DMS153 treated with DMSO at 0.1 percent for 48 hours (cell line): ENCODE results near the gene ALPP.

Experiments used
- DNase-seq: peaks from one replicate; lab custom pipeline; 2025; ENCODE audit not compliant: unreplicated experiment; lab: John Stamatoyannopoulos, UW

Gene ALPP

DNA sequence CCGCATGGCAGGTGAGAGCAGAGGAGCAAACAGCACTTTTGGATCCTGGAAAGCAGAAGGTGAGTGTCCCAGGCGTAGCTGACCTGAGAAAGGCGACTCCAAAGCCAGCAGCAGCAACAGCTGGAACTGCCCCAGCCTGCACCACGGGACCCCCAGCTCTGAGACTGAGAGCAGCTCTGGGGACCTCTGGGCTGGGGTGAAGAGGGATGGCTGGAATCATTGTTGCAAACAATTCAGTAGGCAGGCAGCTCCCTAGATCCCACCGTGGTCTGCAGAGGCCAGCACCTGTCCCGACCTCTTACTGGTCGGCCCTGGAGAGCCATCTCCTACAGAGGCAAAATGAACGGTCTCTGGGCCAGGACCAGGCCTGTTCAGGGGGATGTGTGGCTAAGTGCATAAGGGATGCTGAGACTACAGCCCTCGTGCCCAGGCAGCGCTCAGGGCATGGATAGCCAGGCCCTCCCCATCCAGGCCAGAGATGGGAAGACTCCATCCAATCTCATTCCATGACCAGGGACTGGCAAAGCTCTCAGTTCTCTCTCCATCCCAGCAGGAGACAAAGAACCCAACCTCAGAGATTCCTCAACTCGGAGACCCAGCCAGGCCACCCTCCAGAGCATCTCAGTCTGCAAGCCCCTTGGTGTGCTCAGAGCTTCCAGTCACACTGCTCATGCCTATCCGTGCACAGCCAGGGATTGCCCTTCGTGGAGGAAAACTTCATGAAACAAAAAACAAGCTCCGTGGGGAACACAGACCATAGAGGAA is 38.2 kb upstream of the ALPP start:
- no peak for DNase-seq

DNA sequence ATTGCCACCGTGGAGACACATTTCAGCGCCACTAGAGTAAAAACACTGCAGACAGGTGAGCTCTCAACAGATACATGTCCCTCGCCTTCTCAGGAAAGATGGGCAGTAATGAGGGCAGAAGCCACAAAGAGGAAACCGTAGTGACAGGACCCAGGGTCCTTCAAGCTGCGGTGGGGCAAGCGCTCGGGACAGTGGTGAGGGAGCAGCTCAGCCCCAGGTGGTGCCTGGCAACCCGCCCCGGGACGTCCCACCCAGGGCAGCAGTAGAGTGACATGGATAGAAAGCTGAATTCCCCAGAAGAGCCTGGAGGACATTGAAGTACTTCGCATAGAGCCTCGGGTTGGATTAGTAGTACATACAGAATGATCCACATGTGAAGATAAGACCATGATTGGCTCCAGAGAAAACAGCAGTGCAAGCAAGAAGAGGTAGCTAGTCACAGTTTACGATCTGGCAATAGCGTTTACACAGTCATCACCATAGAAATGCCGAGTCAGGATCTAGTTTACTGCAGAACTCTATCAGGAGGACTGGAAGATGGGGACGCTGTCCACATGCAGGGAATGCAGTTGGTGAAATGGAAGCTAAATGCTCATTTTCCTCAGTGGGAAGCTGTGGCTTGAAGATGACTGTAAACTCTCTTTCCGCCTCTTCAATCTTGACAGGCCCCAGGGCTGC is 37.4 kb upstream of the ALPP start:
- no peak for DNase-seq

DNA sequence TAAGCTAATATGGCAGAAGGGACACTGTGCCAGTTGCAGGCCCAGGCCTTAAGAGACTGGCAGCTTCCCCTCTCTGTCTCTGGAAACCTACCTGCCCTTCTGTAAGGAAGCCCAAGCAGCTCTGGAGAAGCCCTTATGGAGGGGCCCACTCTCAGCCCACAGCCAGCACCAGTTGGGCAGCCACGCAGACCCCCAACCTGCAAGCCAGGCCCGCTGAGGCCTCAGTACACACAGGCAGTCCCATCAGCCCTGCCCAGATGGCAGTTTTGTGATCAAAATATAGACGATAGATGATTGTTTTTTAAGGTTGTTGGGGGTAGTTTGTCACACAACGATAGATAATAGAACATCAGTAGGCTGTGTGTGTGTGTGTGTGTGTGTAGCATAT is 36.8 kb upstream of the ALPP start:
- DNase-seq: no peak

DNA sequence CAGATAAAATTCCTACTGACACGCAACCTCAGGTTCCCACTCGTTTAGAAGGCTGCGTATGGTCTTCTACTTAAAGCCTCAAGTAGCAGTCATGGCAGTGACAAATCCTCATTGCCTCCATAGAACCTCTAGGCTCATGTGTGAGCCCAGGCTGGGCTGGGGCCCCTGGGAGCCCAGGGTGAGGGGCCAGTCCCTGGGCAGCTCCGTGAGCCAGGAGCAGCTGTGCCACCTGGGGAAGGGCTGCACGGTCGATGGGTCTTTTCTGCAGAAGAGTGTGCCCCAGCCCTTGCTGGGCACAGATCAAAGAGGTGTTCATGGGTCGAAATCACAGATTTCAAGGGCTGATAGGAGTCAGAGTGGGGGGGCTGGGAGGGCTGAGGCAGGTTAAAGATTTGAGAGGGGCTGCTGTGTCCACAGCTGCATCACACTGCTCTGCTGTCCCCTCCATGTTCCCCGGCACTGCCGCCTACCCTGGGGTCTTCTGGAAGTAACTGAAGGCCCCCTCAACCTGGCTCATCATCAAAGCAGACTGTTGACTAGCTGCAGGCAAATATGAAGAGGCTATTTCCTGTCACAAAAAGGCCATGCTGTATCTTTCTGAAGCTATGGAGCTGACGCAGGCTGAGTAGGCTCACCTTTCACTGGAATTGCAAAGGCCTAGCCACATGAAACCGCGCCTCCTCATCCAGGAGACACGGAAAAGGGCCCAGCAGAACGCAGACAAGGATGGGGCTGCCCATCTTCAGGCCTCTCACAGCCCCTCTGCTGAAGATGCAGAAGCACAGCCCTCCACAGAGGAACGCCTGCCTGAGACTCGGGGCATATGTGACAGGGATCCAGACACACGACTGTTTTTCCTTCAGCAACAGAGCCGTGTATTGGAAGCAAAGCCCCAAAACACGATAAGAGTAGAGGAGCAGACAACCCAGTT is 35.7 kb upstream of the ALPP start:
- DNase-seq: peak; percentile 57

DNA sequence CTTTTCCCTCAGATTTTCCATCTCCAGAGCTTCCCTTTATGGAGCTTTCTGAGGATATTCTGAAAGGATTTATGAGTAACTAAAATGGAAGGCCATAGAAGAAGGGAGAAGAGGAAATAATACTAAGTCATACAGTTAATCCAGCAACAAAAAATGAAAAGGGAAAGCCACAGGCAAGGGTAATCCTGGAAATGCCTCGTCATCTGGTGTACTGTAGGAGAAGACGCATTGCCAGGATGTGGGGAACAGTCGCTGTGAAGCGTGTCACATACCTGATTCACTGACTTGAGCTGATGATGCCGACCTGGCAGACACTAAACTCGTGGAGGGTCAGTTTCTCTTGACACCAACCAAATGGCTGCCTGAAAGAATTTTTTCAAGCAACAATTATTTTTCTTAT is 34.7 kb upstream of the ALPP start:
- DNase-seq: no peak

DNA sequence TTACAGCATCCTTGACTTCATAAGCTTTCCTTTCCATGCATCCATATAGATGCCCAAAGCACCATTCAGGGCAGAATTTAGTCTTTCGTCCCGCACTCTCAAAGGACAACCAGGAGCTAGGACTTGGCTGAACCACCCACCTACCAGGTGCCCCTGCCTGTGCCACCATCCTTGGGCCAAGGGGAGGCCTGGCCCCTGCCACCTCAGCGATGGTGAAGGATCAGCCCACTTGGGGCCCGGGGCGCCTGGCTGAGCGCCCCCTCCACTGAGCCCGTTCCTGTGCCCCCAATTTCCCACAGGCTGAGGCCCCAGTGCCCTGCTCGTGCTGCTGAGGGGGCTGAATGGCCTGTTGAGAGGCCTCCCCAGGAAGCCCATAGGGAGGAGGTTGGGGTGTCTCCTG is 33.3 kb upstream of the ALPP start:
- no peak for DNase-seq

DNA sequence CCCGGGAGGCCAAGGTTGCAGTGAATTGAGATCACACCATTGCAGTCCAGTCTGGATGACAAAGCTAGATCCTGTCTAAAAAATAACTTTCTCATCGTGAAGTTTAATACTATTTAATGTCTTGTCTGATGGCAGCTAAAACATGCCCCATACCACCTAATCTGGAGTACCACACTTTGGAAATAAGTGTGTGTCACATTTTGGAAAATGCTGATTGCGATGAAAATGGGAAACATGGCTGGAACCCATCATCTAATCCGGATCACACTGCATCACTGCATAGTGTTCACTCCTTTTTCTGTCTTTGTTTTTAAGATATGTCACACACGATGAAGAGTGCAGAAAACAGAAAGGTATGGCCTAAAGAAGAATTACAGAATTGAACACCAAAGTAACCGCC is 31.2 kb upstream of the ALPP start:
- DNase-seq: no peak

DNA sequence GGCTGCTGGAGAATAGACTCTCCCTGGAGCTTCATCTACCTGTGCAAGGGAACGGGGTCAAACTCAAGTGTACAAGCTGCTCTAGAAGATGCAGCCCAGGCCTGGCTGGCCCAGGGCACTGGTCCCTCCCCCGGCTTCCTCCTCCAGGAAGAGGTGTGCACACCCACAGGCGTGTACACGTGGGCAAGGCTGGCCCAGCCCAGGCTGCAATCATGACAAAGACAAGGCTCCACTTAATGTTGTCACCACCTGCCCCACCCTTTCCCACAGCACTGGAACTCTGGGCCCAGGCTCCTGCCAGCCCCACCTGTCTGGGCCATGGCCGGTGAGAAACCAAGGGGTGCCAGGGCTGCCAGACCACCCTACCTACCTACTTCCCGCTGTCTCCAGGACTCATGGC is 29.6 kb upstream of the ALPP start:
- DNase-seq: no peak

DNA sequence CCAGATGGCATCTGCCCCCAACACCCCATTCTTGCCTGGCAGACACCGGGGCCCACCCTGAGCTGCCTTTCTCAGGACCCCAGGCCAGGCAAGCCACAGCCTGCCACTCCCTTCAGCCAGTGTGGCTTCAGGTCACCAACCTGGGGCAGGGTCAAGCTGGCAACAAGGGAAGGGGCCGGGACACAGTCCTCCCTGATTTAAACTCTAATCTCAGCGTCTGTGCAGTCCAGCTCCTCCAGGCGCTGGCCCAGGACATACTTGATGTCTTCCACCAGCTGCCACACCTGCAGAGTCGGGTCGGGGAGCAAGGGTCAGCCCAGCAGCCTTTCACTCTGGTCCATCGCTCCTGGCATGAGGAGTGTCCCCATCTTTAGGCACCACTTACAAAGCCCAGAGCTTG is 29.0 kb upstream of the ALPP start:
- no peak for DNase-seq

DNA sequence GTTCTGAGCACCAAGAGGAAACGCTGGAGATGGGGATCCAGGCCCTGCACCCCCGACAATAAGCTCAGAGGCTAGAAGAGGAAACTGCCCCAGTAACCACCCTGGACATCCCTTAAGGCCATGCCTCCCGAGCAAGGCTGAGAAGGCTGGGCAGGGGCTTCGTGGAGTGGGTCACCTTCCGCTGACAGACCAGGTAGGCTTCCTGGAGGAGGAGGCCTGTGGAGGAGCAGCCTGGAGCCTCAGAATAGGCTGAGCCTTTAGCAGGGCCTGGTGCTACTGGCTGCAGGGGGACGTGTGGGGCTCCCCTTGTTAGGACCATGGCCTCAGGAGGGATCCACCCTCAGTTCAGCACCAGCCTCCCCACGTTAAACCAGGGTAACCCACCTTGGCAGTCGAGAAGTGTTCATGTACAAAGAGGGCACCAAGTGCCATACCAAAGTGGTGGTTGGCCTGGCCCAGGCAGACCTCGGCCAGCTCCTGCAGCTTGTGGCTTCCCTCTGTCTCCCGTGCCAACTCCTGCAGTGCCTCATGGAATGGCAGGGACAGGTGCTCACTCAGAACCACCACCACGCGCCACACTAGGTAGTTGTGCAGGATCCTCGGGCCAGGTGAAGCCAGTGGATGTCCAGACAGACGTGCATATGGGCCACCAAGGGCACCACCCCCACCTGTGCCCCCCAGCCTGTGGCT is 28.5 kb upstream of the ALPP start:
- no peak for DNase-seq

DNA sequence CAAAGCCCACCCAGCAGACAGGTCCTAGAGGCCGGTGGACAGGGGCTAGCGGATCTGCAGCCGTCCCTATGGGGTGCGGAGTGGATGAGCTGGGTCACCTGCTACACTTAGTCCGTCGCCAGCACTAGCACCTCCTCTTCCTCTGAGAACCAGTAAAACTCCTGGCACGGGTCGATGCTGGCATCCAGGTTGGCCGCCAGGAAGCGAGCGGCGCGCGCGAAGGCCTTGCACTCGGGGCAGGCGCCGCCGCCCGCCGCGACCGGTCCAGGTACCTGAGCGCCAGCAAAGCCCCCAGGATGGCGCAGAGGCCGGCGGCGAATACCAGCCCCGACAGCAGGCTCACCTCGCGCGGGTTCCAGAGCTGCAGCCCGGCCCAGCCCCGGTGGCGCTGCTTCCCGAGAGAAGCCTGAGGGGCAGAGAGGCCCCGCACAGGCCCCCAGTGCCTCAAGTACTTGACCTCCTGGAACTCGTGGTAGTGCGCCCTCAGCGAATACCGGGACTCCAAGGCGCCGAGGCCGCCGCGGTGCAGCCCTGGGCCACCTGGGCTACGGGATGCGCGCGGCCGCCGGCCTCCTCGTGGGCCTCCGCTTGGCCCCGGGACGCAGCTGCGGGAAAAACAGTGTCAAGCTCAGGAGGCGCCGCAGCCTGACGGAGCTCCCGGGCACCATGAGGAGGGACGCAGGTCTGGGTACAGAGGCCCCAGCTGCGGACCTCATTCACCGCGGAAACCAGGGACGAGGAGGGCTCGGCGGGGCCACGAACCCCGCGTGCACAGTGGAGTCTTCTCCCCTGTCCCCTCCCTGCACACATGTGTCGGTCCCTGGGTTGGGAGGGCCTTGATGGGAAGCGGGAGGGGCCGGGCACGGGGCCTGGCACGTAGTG is 27.5 kb upstream of the ALPP start:
- no peak for DNase-seq

DNA sequence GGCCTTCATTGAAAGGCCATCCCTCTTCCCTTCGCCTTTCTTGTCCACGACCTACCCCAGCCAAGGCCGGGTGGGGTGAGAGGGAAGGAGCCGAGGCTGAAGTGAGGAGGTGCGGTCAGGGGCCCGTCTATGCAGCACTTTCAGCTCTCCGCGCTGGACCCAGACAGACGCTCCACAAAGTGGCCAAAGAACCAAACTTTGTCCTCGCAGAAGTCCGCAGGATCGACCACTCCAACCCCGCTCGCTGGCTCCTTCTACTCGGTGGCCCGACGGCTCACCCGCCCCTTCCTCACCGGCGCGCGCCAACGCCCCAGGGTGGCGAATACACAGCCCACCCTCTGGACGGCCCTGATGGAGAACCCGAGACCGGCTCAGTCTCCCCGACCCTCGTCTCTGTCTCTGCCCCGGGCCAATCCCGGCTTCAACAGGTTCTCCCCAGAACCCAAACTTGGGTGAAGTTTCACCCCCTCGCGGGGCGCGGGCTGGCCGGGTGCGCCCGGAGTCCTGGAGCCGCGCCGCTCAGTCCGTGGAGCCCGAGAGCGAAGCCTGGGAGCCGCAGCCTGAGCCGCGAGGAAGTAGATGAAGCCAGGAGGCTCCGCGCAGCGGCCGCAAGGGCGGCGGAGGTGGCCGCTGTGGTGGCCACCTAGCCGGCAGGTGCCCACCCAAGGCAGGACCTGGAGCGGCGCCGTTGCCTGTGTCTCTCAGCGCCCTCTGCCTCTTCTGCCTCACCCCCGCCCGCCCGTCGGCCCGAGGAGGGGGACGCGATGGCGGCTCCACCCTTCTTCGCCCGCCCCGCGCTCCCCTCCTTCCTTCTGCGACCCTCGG is 26.7 kb upstream of the ALPP start:
- DNase-seq: no peak

DNA sequence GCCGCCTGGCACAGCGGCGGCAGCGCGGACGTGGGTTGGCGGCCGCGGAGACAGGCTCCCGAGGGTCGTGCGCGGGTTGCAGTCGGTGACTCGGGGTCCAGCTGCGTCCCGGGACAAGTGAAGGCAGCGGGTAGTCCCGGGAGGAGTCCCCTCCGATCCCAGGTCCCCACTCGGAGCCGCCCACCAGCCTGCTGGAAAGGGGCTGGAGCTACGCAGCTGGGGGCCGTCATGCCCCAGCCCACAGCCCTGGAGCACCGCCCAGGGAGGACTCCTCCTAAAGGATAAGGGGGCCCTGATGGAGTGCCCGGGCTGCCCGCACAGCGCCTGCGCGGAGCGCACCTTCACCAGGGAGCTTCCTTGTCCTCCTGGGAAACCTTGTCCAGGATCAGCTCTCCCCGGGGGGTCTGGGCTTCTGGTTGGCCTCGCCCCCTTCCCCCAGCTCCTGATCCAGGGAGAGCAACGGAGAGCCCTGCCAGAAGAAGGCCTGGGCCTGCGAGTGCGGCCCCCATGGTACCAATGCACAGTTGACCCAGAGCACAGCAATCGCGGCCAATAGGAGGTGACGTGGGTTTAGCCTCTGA is 25.9 kb upstream of the ALPP start:
- no peak for DNase-seq

DNA sequence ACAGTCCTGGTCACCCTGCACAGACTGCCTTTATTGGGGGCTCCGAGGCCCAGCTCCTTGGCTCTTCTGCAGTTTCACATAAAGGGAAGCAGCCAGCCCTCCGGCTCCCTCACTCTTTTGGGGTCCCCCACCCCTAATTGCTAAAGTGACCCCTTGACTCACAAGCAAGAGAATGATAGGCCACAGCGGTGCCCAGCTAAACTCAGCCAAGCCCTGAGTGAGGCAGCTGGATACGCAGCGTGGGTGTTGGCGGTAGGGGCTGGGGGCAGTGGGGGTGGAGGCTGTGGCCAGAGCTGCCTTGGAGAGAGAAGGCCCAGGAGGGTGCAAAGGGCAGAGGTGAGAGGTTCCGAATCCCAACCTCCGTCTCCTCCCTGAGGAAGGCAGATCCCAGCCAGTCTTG is 25.5 kb upstream of the ALPP start:
- DNase-seq: no peak

DNA sequence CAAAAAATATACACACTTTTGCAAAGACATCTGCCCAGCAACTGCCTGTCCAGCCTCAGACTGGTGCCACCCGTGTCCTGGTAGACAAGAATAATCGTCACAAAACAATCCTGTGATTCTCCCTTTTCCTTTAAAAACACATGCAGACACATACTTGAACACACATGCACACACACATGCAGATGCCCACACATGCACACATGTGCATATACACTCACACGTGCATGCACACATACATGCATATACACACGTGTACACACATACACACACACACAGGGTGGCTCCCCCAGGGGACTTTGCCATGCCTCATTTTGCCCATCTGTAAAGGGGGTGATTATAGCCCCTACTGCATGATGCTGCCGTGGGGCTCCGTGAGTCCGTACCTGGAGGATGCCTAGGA is 24.9 kb upstream of the ALPP start:
- no peak for DNase-seq

DNA sequence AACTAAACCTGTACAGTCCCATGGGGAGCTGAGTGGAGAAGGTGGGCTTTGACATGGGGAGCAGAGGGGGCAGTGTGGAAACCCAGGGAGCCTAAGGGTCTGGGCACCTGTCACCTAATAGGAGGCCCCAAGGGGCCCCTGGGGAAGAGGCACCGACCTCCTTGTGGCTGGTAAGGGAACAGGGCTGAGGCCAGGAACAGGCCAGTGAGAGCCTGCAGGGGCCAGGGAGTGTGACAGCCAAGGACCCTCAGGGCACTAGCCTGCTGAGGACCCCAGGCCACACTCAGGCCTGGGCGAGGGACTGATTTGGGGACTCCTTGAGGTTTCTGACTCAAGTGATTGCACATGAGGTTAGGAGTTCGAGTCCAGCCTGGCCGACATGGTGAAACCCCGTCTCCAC is 24.5 kb upstream of the ALPP start:
- DNase-seq: no peak

DNA sequence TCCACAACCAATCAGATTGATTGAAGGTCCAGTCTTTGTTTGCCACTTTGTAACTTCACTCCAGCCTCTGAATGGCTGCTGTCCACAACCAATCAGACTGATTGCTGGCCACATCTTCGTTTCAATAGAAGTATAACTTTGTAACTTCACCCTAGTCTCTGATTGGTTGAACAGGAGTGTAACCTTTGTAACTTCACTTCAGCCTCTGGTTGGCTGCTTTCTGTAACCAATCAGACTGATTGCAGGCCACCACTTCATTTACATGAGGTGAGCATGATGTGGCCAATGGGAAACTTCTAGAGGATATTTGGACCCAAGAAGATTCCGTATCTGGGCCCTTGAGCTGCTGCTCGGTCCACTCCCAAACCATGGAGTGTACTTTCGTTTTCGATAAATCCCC is 16.9 kb upstream of the ALPP start:
- no peak for DNase-seq

DNA sequence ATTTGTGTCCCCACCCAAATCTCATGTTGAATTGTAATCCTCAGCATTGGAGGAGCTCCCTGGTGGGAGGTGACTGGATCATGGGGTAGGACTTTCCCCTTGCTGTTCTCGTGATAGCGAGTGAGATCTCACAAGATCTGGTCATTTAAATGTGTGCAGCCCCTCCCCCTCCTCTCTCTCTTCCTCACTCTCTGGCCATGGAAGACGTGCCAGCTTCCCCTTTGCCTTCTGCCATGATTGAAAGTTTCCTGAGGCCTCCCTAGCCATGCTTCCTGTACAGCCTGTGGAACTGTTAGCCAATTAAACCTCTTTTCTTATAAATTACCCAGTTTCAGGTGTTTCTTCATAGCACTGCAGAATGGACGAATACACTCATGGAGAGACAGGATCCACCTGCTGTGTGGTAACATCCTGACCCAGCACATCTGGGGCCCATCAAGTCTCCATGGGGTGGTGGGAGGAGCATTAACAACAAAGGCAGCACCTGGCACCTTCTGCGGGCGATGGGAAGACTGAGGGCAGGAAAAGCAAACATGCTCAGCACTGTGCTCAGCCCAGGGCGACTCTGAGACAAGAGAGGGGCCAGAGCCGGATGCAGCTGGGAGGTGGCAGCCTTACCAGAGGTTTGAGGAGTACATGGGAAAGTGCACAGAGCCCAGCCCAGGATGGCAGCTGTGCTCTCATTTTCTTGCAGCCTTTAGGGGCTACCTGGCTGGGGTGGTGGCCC is 16.2 kb upstream of the ALPP start:
- no peak for DNase-seq
